Small intestine (tissue), 7 donors: Measurements from ENCODE around the gene MS4A8. TPM values are rescaled to one million over a fixed set of nuclear protein-coding genes. Genes with fewer than 3 reads are reported as not detected.
"Not testable (repeated sequence)": the region's sequence is repeated elsewhere in the genome, so short reads cannot be mapped to it uniquely, and the experiment has no call there.

ENCODE experiments used
- DNase-seq, 2 donors: peaks; one replicate each; pipeline versions ENCODE4 v3.0.0 to v3.0.0-alpha.2; 2013
- FAIRE-seq: peaks from 2 replicates; lab custom pipeline; 2012; peaks lifted over from hg19 to GRCh38; lab: Jason Lieb, UNC
- H3K27ac ChIP-seq, 3 donors: one replicate each; pipeline ENCODE4 v1.5.1; 2013; ENCODE audit warnings: low read length in 2 of 3, mild to moderate bottlenecking in 2 of 3, control low read depth in 1 of 3, inconsistent platforms in 1 of 3, low read depth in 1 of 3, moderate library complexity in 1 of 3
- H3K27me3 ChIP-seq, 3 donors: one replicate each; pipeline ENCODE4 v1.6.1; 2013; ENCODE audit warnings: low read length in 3 of 3, inconsistent platforms in 1 of 3; ENCODE audit not compliant: control insufficient read depth in 3 of 3, insufficient read depth in 3 of 3
- H3K36me3 ChIP-seq, 3 donors: one replicate each; pipeline ENCODE4 v1.6.1; 2013; ENCODE audit warnings: low read length in 3 of 3, inconsistent platforms in 1 of 3, low read depth in 1 of 3, mild to moderate bottlenecking in 1 of 3, moderate library complexity in 1 of 3; ENCODE audit not compliant: control insufficient read depth in 3 of 3, insufficient read depth in 2 of 3
- H3K4me1 ChIP-seq, 3 donors: one replicate each; pipeline ENCODE4 v1.6.1; 2013; ENCODE audit warnings: low read length in 2 of 3, inconsistent platforms in 1 of 3, low read depth in 1 of 3, mild to moderate bottlenecking in 1 of 3, moderate library complexity in 1 of 3; ENCODE audit not compliant: control insufficient read depth in 3 of 3, insufficient read depth in 2 of 3
- H3K4me3 ChIP-seq, 3 donors: one replicate each; pipeline ENCODE4 v1.5.1; 2013; ENCODE audit warnings: low read length in 3 of 3, control low read depth in 1 of 3, inconsistent platforms in 1 of 3, low read depth in 1 of 3, mild to moderate bottlenecking in 1 of 3, moderate library complexity in 1 of 3
- H3K9me3 ChIP-seq, 2 donors: one replicate each; pipeline ENCODE4 v1.6.1; 2013; ENCODE audit warnings: low read depth in 1 of 2, low read length in 1 of 2; ENCODE audit not compliant: control insufficient read depth in 2 of 2, insufficient read depth in 1 of 2
- WGBS, 3 donors: extraction: QIAGEN DNeasy Blood & Tissue Kit; methylation state at CpG; one replicate each; pipeline ENCODE4 v1.1.7; 2013; 5-methylcytosine and 5-hydroxymethylcytosine counted together
- polyA plus RNA-seq, 4 donors: library from polyadenylated mRNA; stranded (reverse) in 3 of 4; unstranded in 1 of 4; fragments of 200-250 nt in 3 of 4; fragments of 120-200 nt in 1 of 4; gene quantifications; one replicate each; pipeline versions ENCODE4 v1.2.1 to v1.2.3, GENCODE V29; 2013
- donor health status: healthy with polysubstance abuse.
- donor health status: control.
- donor health status: control.
- donor health status: Bipolar disorder and iron deficiency.
- donor health status: healthy.

Gene MS4A8
- polyA plus RNA-seq, 4 donors = 35.7 to 265 (median 141) TPM

GRCh38 chr11:60748225-60748624 is 48.8 kb downstream of the MS4A8 start:
- FAIRE-seq (no peak), DNase-seq (no peak)
- Histone ChIP-seq H3K27ac (no peak overlapping the region), H3K36me3 (no peaks in the 10 kb centered on the region), H3K4me1 (no peaks in the 10 kb centered on the region), H3K27me3 (peaks cover 0 to 3% (median 0%) of the 10 kb centered on the region in 3 donors), H3K9me3 (no peaks in the 10 kb centered on the region), H3K4me3 (no peak overlapping the region)
- 88 to 89% (median 89%) methylated on average over 16 to 17 of the region's 17 CpGs for WGBS, 3 donors

GRCh38 chr11:60748821-60749220 is 49.4 kb downstream of the MS4A8 start:
- FAIRE-seq (no peak), DNase-seq (no peak)
- Histone ChIP-seq H3K9me3 (no peaks in the 10 kb centered on the region), H3K4me3 (no peak overlapping the region), H3K27ac (no peak overlapping the region), H3K4me1 (peaks cover 0 to 2% (median 0%) of the 10 kb centered on the region in 3 donors), H3K27me3 (peaks cover 0 to 6% (median 0%) of the 10 kb centered on the region in 3 donors), H3K36me3 (no peaks in the 10 kb centered on the region)
- WGBS, 3 donors = 76 to 81% (median 80%) methylated on average over 8 of the region's 8 CpGs

- Histone ChIP-seq H3K27ac (no peak overlapping the region), H3K4me1 (peaks cover 0 to 2% (median 0%) of the 10 kb centered on the region in 3 donors), H3K9me3 (no peaks in the 10 kb centered on the region), H3K36me3 (no peaks in the 10 kb centered on the region), H3K27me3 (peaks cover 0 to 6% (median 0%) of the 10 kb centered on the region in 3 donors), H3K4me3 (no peak overlapping the region)
- DNase-seq = no peak
- WGBS, 3 donors = 65 to 76% (median 70%) methylated on average over 3 of the region's 3 CpGs
- FAIRE-seq = no peak
Observed at GRCh38 chr11:60750911-60751310, 51.5 kb downstream of the MS4A8 start.

GRCh38 chr11:60753309-60753708 is 53.9 kb downstream of the MS4A8 start:
- Histone ChIP-seq H3K4me1 (peaks cover 0 to 4% (median 2%) of the 10 kb centered on the region in 3 donors), H3K27ac (no peak overlapping the region), H3K4me3 (no peak overlapping the region), H3K27me3 (peaks cover 0 to 6% (median 0%) of the 10 kb centered on the region in 3 donors), H3K9me3 (peaks cover 0 to 2% of the 10 kb centered on the region in 2 donors), H3K36me3 (no peaks in the 10 kb centered on the region)
- 43 to 58% (median 44%) methylated on average over 4 of the region's 4 CpGs for WGBS, 3 donors
- FAIRE-seq = no peak
- peak; percentile 17 to 37 for DNase-seq

GRCh38 chr11:60754887-60755286 is 55.5 kb downstream of the MS4A8 start:
- peaks cover 0 to 14% (median 2%) of the 10 kb centered on the region in 3 donors for H3K4me1 ChIP-seq
- WGBS, 3 donors = 92 to 96% (median 92%) methylated on average over 6 of the region's 6 CpGs
- peaks cover 0 to 2% of the 10 kb centered on the region in 2 donors for H3K9me3 ChIP-seq
- DNase-seq (no peak), FAIRE-seq (no peak)
- H3K36me3 ChIP-seq = no peaks in the 10 kb centered on the region
- H3K27ac ChIP-seq = no peak overlapping the region
- H3K27me3 ChIP-seq = peaks cover 0 to 6% (median 0%) of the 10 kb centered on the region in 3 donors
- H3K4me3 ChIP-seq = no peak overlapping the region

GRCh38 chr11:60756307-60757032 is 57.1 kb downstream of the MS4A8 start, which contains the start of gene MS4A15:
TSS of gene MS4A15 (plus strand) at chr11:60756867. CDS start at chr11:60763734, 6,867 bp downstream.
- Histone ChIP-seq H3K4me1 (peaks cover 0 to 28% (median 2%) of the 10 kb centered on the region in 3 donors), H3K27me3 (peaks cover 0 to 3% (median 0%) of the 10 kb centered on the region in 3 donors), H3K27ac (no peak within 1 kb of the TSS), H3K36me3 (no peaks in the 10 kb centered on the region), H3K4me3 (no peak within 1 kb of the TSS), H3K9me3 (peaks cover 0 to 2% of the 10 kb centered on the region in 2 donors)
- FAIRE-seq (no peak), DNase-seq (peak; percentile 68 to 79)
- 45 to 53% (median 50%) methylated on average over 14 of the region's 14 CpGs for WGBS, 3 donors

- peaks cover 0 to 31% (median 2%) of the 10 kb centered on the region in 3 donors for H3K4me1 ChIP-seq
- H3K4me3 ChIP-seq = no peak overlapping the region
- H3K9me3 ChIP-seq = peaks cover 0 to 2% of the 10 kb centered on the region in 2 donors
- H3K27me3 ChIP-seq = peaks cover 0 to 3% (median 0%) of the 10 kb centered on the region in 3 donors
- no peak for FAIRE-seq
- 84 to 89% (median 89%) methylated on average over 19 of the region's 19 CpGs for WGBS, 3 donors
- no peak for DNase-seq
- no peak overlapping the region for H3K27ac ChIP-seq
- no peaks in the 10 kb centered on the region for H3K36me3 ChIP-seq
Observed at GRCh38 chr11:60757231-60757800, 57.9 kb downstream of the MS4A8 start.

- WGBS, 3 donors = 91 to 94% (median 93%) methylated on average over 4 of the region's 4 CpGs
- not testable (repeated sequence) for H3K9me3 ChIP-seq, H3K27me3 ChIP-seq, FAIRE-seq, H3K4me3 ChIP-seq, H3K27ac ChIP-seq, H3K36me3 ChIP-seq, DNase-seq
- peaks cover 0 to 41% (median 1%) of the 10 kb centered on the region in 3 donors for H3K4me1 ChIP-seq
Observed at GRCh38 chr11:60758671-60759070, 59.3 kb downstream of the MS4A8 start.
